GM20000 (cell line): ENCODE data around the gene LSS.

Experiments
- DNase-seq: peaks from one replicate; pipeline ENCODE4 v3.0.0; 2012; ENCODE audit warnings: low spot score
- TF ChIP-seq, protein P1 (sequence below): IDR thresholded peaks from 2 replicates; pipeline ENCODE4 v1.5.1; 2012; ENCODE audit warnings: mild to moderate bottlenecking, control low read depth; ENCODE audit errors: extremely low read depth, missing control alignments

LSS gene

DNA sequence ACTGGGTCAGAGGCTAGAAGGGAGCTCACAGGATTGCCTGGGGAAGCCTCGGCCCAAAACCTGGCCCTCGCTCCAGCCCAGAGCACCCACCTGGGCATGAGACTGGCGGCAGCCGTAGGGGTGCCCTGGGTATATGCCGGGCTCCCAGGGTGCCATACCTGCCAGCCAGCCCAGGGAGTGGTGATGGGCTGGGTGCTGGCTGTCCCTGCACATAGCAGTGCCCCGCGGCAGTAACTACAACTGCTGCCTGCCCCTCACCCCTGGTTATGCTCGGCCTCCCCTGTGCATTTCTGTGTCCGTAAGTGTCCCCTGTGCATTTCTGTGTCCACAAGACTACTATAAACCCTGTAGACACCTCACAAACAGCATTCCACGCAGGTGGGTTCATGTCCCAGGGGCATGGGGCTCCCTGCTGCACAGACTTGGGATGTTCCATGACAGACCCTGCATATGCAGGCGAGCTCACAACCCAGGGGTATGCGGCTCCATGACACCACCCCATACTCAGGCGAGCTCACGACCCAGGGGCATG is 38.5 kb downstream of the LSS start:
- DNase-seq: no peak
- TF ChIP-seq, protein P1, sequence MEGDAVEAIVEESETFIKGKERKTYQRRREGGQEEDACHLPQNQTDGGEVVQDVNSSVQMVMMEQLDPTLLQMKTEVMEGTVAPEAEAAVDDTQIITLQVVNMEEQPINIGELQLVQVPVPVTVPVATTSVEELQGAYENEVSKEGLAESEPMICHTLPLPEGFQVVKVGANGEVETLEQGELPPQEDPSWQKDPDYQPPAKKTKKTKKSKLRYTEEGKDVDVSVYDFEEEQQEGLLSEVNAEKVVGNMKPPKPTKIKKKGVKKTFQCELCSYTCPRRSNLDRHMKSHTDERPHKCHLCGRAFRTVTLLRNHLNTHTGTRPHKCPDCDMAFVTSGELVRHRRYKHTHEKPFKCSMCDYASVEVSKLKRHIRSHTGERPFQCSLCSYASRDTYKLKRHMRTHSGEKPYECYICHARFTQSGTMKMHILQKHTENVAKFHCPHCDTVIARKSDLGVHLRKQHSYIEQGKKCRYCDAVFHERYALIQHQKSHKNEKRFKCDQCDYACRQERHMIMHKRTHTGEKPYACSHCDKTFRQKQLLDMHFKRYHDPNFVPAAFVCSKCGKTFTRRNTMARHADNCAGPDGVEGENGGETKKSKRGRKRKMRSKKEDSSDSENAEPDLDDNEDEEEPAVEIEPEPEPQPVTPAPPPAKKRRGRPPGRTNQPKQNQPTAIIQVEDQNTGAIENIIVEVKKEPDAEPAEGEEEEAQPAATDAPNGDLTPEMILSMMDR: no peak

DNA sequence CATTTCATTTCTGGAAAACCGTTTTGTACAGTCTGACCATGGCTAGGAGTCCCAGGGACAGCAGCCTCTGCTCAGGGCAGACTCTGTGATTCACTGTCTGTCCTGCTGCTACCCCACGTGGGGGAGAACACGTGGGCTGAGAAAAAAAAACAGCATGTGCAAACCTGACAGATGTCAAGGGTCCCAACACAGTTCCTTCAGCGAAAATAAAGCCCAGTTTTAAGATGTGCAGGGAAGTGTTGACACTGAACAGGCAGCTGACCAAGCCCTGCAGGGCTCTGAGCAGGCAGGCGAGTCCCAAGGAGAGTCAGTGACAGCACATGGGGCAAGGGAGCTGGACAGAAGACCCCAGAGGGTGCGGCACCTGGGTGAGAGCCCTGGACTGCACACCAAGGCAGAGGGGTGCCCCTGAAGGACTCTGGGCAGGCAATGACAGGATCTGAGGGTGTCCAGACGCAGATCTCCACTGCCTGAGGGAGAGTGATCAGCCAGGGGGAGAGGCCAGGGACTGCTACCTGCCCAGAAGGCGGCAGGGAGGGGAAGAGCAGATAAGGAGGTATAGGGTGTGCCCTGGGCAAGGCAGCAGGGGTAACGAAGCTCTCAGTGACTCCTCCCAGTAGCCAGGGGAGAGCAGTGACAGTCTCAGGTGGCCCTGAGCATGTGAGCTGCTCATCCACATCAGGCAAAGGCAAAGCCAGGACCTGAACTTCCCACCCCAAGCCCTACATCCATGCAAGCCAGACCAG is 39.2 kb downstream of the LSS start:
- DNase-seq: no peak
- TF ChIP-seq, protein P1: no peak

DNA sequence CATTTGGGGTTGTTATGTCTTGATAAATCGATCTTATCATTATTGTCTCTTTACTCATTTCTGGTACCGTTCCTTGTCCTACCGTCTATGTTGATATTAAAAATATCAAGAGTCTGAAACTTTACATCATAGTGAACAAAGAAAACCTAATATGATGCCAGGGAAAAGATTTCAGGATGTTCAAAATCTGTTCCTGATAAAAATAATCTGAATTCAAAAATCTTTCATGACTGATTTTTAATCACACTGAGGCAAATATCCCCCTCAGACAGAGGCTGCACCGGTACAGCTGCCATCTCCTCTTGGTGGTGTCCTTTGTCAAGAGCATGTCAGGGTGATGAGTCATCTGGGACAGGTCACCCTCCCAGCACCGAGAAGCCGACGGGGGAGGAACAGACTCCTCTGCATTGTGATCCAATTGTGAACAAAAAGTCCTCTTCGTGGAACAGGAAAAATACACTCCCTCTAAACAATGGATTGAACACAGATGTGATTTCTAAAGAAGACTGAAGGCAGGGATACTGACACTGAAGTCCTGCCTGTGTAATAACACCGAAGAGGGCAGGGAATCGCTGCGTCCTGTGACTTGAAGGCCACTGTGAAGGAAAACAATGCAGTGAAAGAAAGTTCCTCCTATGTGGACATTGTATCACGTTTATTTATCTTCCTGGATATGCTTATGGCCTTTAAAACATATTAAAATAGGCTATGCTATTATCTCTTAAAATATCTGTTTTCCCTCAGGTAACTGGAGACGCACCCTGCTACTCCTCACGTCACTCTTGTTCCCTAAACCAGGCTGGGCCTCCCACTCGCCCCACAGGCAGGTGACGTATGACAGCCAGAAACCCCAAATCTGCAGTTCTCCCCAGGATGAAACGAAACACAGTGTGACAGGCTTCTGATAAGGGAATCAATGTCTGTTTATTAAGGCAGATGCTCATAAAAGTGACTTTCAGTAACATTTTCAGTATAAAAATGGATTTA is 40.1 kb downstream of the LSS start:
- TF ChIP-seq, protein P1: no peak
- no peak for DNase-seq

DNA sequence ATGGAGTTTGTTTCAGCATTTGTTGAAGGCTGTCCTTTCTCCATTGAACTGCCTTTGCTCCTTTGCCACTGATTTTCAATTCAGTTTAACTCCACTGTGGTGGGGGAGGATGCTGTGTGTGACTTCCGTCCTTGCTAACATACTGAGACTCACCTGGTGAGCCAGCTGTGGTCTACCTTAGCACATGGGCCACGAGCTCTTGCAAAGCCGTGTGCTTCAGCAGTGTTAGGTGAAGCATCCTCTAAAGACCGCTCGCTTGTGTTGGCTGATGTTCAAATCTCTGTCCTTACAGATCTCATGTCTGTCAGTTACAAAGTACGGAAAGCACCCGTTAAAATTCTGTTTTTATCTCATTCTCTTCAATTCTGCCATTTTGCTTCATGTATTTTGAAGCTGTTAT is 40.8 kb downstream of the LSS start:
- TF ChIP-seq, protein P1: no peak
- DNase-seq: no peak

DNA sequence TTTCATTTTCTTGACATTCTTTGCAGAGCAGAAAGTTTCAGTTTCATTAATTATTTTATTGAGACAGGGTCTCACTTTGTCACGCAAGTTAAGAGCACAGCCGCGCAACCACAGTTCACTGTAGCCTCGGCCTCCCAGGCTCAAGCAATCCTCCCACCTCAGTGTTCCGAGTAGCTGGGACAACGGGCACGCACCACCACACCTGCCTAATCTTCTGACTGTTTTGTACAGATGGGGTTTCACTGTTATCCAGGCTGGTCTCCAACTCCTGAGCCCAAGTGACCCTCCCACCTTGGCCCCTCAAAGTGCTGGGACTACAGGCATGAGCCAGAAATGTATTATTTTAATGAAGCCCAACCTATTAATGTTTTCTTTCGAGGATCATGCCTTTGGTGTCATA is 41.3 kb downstream of the LSS start:
- no peak for DNase-seq
- TF ChIP-seq, protein P1: no peak

DNA sequence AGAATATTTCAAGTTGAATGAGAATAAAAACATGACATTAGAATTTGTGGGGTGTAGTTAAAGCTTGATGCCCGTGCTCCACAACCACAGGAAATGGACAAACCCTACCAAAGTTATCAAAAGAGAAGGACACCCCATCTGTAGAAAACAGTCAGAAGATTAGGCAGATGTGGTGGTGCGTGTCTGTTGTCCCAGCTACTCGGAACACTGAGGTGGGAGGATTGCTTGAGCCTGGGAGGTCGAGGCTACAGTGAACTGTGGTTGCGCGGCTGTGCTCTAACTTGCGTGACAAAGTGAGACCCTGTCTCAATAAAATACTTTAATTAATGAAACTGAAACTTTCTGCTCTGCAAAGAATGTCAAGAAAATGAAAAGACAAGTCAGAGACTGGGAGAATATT is 42.9 kb downstream of the LSS start:
- no peak for DNase-seq
- TF ChIP-seq, protein P1: no peak
